CD4-positive, CD25-positive, alpha-beta regulatory T cell (primary cell): Measurements from ENCODE around the gene ATN1. TPM values are rescaled to one million over a fixed set of nuclear protein-coding genes. Genes with fewer than 3 reads are reported as not detected.

ENCODE experiments used
- ATAC-seq, 2 donors: fragments of 150-1000 bp; cut with Tn5 transposase; one replicate each; pipeline ENCODE4 v1.10.0; 2021; ENCODE audit warnings: low read depth in 2 of 2, moderate number of reproducible peaks in 2 of 2, moderate library complexity in 1 of 2
- DNase-seq, 3 donors: peaks; one replicate each; pipeline versions ENCODE4 v3.0.0 to v3.0.0-alpha.2; 2012 to 2022; ENCODE audit warnings: mixed read lengths in 1 of 3
- H3K27ac ChIP-seq: one replicate; pipeline ENCODE4 v1.7.0; 2013; ENCODE audit warnings: mild to moderate bottlenecking, low read length; ENCODE audit not compliant: insufficient read depth, poor library complexity, severe bottlenecking
- H3K27me3 ChIP-seq: one replicate; pipeline ENCODE4 v1.7.0; 2013; ENCODE audit warnings: low read length; ENCODE audit not compliant: control insufficient read depth, insufficient read depth
- H3K36me3 ChIP-seq: one replicate; pipeline ENCODE4 v1.7.0; 2013; ENCODE audit warnings: mild to moderate bottlenecking, low read length, moderate library complexity; ENCODE audit not compliant: control insufficient read depth, insufficient read depth
- H3K4me1 ChIP-seq: 2 replicates; pipeline ENCODE4 v1.7.0; 2013; ENCODE audit warnings: mild to moderate bottlenecking, low read length; ENCODE audit not compliant: insufficient read depth, control insufficient read depth, poor library complexity, severe bottlenecking
- H3K4me3 ChIP-seq: one replicate; pipeline ENCODE4 v1.7.0; 2013; ENCODE audit warnings: low read depth, mild to moderate bottlenecking, low read length, moderate library complexity
- H3K9me3 ChIP-seq, 2 experiments: 1 replicate in 1 of 2; 2 replicates in 1 of 2; pipeline ENCODE4 v1.7.0; 2013; ENCODE audit warnings: low read length in 2 of 2, mild to moderate bottlenecking in 1 of 2, moderate library complexity in 1 of 2; ENCODE audit not compliant: control insufficient read depth in 2 of 2
- H3K27ac Mint-ChIP-seq, 3 donors: one replicate each; pipeline ENCODE4 v1.8.0; 2020 to 2022; ENCODE audit warnings: mild to moderate bottlenecking in 3 of 3, mixed read lengths in 3 of 3, moderate library complexity in 2 of 3
- H3K27me3 Mint-ChIP-seq: one replicate; pipeline ENCODE4 v1.8.0; 2022; ENCODE audit warnings: mild to moderate bottlenecking, mixed read lengths
- H3K36me3 Mint-ChIP-seq: one replicate; pipeline ENCODE4 v1.8.0; 2020; ENCODE audit warnings: mixed read lengths
- H3K4me1 Mint-ChIP-seq, 4 donors: one replicate each; pipeline ENCODE4 v1.8.0; 2020 to 2022; ENCODE audit warnings: mixed read lengths in 4 of 4, mild to moderate bottlenecking in 1 of 4
- H3K4me3 Mint-ChIP-seq, 4 donors: one replicate each; pipeline ENCODE4 v1.8.0; 2020 to 2022; ENCODE audit warnings: mild to moderate bottlenecking in 4 of 4, mixed read lengths in 4 of 4, moderate library complexity in 3 of 4
- H3K9me3 Mint-ChIP-seq, 7 donors: one replicate each; pipeline ENCODE4 v1.8.0; 2020 to 2022; ENCODE audit warnings: mixed read lengths in 7 of 7, mild to moderate bottlenecking in 3 of 7, moderate library complexity in 2 of 7
- polyA plus RNA-seq, 4 donors: library from polyadenylated mRNA; unstranded; fragments of 300-500 nt; fragmentation: Illumina TruSeq; gene quantifications; one replicate each; pipeline ENCODE4 v1.2.3, GENCODE V29; 2021
- total RNA-seq: library from RNA; stranded (reverse); gene quantifications from one replicate; pipeline ENCODE4 v1.2.3, GENCODE V29; 2022

Gene ATN1
- total and polyA plus RNA-seq, 5 donors from 2014 or later = 0.17 to 27.5 (median 0.60) TPM

DNA sequence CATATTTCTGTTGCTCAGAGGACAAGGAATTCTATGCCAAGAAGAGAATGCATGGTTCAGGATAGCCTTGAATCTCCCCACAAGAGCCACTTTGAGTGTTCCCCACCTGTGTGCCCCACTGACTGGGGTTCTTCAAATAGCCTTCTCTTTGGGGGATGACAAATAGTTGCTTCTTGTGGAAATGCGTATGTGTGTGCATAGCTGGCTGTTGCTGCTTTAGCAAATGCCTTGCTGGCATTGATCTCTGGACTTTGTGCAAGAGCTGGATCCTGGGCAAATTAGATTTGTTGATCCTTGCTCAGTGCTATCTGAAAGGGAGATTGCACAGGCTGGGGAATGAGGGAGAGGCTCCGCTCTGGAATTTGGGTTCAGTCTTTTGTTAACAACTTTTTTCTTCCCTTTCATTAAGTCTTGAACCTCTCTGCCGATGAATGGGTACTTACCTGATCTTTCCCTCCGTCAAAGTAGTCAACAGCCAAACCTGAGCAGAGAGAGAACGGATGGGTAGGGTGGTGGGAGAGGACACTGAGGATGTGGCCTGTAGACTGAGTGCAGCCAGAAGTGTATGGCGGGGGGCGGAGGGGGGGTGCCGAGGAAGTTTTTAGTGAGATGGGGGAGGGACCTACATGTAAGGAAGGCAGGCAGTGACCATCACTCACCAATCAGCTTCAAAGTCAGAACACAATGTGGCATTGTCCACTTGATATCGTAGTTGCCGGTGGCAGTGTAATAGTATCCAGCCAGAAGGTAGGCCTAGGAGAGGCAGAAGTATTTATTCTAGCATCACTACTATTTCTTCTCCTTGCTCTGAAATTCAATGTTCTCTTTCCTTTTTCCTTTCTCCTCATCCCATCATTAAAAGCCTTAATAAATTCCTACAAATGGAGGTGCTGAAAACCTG lies 53.6 kb downstream of the ATN1 start:
- H3K4me3 ChIP-seq = no peak overlapping the region
- H3K36me3 Mint-ChIP-seq = peaks cover 27% of the 10 kb centered on the region
- peak overlapping the region in 2 of 3 donors; percentile 23 to 77 for H3K27ac Mint-ChIP-seq
- DNase-seq (no peak), ATAC-seq (no peak)
- H3K4me1 Mint-ChIP-seq = peaks cover 0 to 3% (median 0%) of the 10 kb centered on the region in 4 donors
- no peak overlapping the region for H3K4me3 Mint-ChIP-seq
- H3K36me3 ChIP-seq = peaks cover 62% of the 10 kb centered on the region
- no peaks in the 10 kb centered on the region for H3K9me3 Mint-ChIP-seq
- H3K27me3 ChIP-seq = no peaks in the 10 kb centered on the region
- no peaks in the 10 kb centered on the region for H3K27me3 Mint-ChIP-seq
- no peaks in the 10 kb centered on the region for H3K4me1 ChIP-seq
- H3K9me3 ChIP-seq = no peaks in the 10 kb centered on the region
- H3K27ac ChIP-seq = no peak overlapping the region

GRCh38 chr12:6982532-6982931 lies 54.8 kb downstream of the ATN1 start:
- Mint-ChIP-seq H3K9me3 (no peaks in the 10 kb centered on the region), H3K27me3 (no peaks in the 10 kb centered on the region), H3K4me3 (no peak overlapping the region), H3K36me3 (peaks cover 24% of the 10 kb centered on the region), H3K4me1 (peaks cover 0 to 3% (median 0%) of the 10 kb centered on the region in 4 donors), H3K27ac (peak overlapping the region in 1 of 3 donors; percentile 51)
- DNase-seq (no peak), ATAC-seq (no peak)
- Histone ChIP-seq H3K4me3 (no peak overlapping the region), H3K27me3 (no peaks in the 10 kb centered on the region), H3K36me3 (peaks cover 55% of the 10 kb centered on the region), H3K27ac (no peak overlapping the region), H3K9me3 (no peaks in the 10 kb centered on the region), H3K4me1 (no peaks in the 10 kb centered on the region)

DNA sequence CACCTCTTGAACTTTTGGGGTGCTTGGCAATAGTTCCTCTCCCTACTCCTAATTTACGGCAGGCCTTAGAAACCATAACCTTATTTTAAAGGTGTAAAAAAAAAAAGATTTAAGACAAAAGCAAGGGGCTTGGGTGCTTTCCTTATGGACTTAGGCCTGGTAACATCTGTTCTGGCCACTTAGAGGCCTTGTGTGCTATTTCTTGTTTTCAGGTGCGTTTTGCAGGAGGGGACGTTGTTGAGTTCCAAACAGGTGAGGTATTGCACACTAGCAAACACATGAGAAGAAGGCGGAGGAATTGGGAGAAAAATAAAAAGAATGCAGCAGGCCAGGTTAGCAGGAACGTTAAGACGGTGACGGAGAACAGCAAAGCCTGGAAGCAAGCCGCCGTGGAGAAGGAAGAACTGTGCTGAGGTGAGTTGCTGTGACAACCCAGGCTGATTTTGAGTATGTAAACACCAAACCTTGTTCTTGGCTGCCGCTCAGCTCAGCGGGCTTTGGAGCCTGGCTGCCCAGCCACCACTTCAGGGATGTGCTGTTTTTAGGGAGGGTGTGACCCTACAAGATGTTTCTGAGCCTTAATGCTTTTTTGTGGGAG lies 60.3 kb downstream of the ATN1 start:
- DNase-seq (no peak), ATAC-seq (no peak)
- peaks cover 15% of the 10 kb centered on the region for H3K36me3 Mint-ChIP-seq
- no peak overlapping the region for H3K4me3 ChIP-seq
- H3K4me3 Mint-ChIP-seq = no peak overlapping the region
- peaks cover 0 to 6% (median 2%) of the 10 kb centered on the region in 4 donors for H3K4me1 Mint-ChIP-seq
- H3K9me3 Mint-ChIP-seq = no peaks in the 10 kb centered on the region
- H3K27ac ChIP-seq = no peak overlapping the region
- peaks cover 20% of the 10 kb centered on the region for H3K36me3 ChIP-seq
- H3K27me3 Mint-ChIP-seq = no peaks in the 10 kb centered on the region
- H3K27me3 ChIP-seq = no peaks in the 10 kb centered on the region
- H3K4me1 ChIP-seq = no peaks in the 10 kb centered on the region
- H3K9me3 ChIP-seq = no peaks in the 10 kb centered on the region
- no peak overlapping the region for H3K27ac Mint-ChIP-seq

Other genes starting within 250 kb of the ATN1 start
- gene ZNF384, start 238.6 kb upstream of the ATN1 start, total RNA-seq = 68.3 TPM
- 10 to 100 TPM; 13.4 to 25.3 (median 19.6) TPM for gene ZNF384, start 238.6 kb upstream of the ATN1 start, polyA plus RNA-seq
- gene PIANP, start 227.1 kb upstream of the ATN1 start, total RNA-seq = not detected
- under 1 TPM in 1 of 4 donors, not detected in 3; 0.13 TPM for gene PIANP, start 227.1 kb upstream of the ATN1 start, polyA plus RNA-seq
- 20.7 TPM for gene COPS7A, start 203.9 kb upstream of the ATN1 start, total RNA-seq
- 10 to 100 TPM; 37.8 to 48.4 (median 42.6) TPM for gene COPS7A, start 203.9 kb upstream of the ATN1 start, polyA plus RNA-seq
- gene MLF2, start 174.8 kb upstream of the ATN1 start, total RNA-seq = 101 TPM
- gene MLF2, start 174.8 kb upstream of the ATN1 start, polyA plus RNA-seq = 100 to 1,000 TPM; 104 to 124 (median 114) TPM
- gene PTMS, start 161.6 kb upstream of the ATN1 start, total RNA-seq = 15.0 TPM
- 1 to 10 TPM; 1.3 to 3.9 (median 2.5) TPM for gene PTMS, start 161.6 kb upstream of the ATN1 start, polyA plus RNA-seq
- 8.2 TPM for gene LAG3, start 155.4 kb upstream of the ATN1 start, total RNA-seq
- gene LAG3, start 155.4 kb upstream of the ATN1 start, polyA plus RNA-seq = 10 to 100 TPM in 2 of 4 donors, 1 to 10 TPM in 2; 6.3 to 12.6 (median 11.0) TPM
- 224 TPM for gene CD4, start 138.4 kb upstream of the ATN1 start, total RNA-seq
- gene CD4, start 138.4 kb upstream of the ATN1 start, polyA plus RNA-seq = 100 to 1,000 TPM; 312 to 330 (median 324) TPM
- not detected for gene GPR162, start 106.1 kb upstream of the ATN1 start, total RNA-seq
- gene GPR162, start 106.1 kb upstream of the ATN1 start, polyA plus RNA-seq = not detected
- 1.4 TPM for gene P3H3, start 99.6 kb upstream of the ATN1 start, total RNA-seq
- 1 to 10 TPM in 1 of 4 donors, under 1 TPM in 2, not detected in 1; 0.64 to 1.2 (median 1.00) TPM for gene P3H3, start 99.6 kb upstream of the ATN1 start, polyA plus RNA-seq
- gene GNB3, start 87.0 kb upstream of the ATN1 start, total RNA-seq = not detected
- not detected for gene GNB3, start 87.0 kb upstream of the ATN1 start, polyA plus RNA-seq
- gene CDCA3, start 76.7 kb upstream of the ATN1 start, total RNA-seq = 1.9 TPM
- 1 to 10 TPM; 1.7 to 4.0 (median 2.1) TPM for gene CDCA3, start 76.7 kb upstream of the ATN1 start, polyA plus RNA-seq
- gene USP5, start 75.8 kb upstream of the ATN1 start, total RNA-seq = 63.5 TPM
- 10 to 100 TPM; 44.4 to 57.0 (median 48.4) TPM for gene USP5, start 75.8 kb upstream of the ATN1 start, polyA plus RNA-seq
- gene TPI1, start 60.4 kb upstream of the ATN1 start, total RNA-seq = 153 TPM
- 100 to 1,000 TPM; 493 to 633 (median 527) TPM for gene TPI1, start 60.4 kb upstream of the ATN1 start, polyA plus RNA-seq
- 8.2 TPM for gene SPSB2, start 54.7 kb upstream of the ATN1 start, total RNA-seq
- gene SPSB2, start 54.7 kb upstream of the ATN1 start, polyA plus RNA-seq = 10 to 100 TPM in 3 of 4 donors, 1 to 10 TPM in 1; 8.0 to 19.2 (median 13.2) TPM
- gene LRRC23, start 23.1 kb upstream of the ATN1 start, total RNA-seq = 6.6 TPM
- 1 to 10 TPM; 2.2 to 5.1 (median 4.5) TPM for gene LRRC23, start 23.1 kb upstream of the ATN1 start, polyA plus RNA-seq
- gene ENO2, start 13.4 kb upstream of the ATN1 start, total RNA-seq = 88.2 TPM
- gene ENO2, start 13.4 kb upstream of the ATN1 start, polyA plus RNA-seq = 10 to 100 TPM; 18.1 to 24.8 (median 22.7) TPM
- gene RNU7-1, start 15.9 kb downstream of the ATN1 start, total RNA-seq = not detected
- gene RNU7-1, start 15.9 kb downstream of the ATN1 start, polyA plus RNA-seq = not detected
- 186 TPM for gene C12orf57, start 16.1 kb downstream of the ATN1 start, total RNA-seq
- 100 to 1,000 TPM; 310 to 410 (median 340) TPM for gene C12orf57, start 16.1 kb downstream of the ATN1 start, polyA plus RNA-seq
- gene PTPN6, start 23.4 kb downstream of the ATN1 start, total RNA-seq = 174 TPM
- 100 to 1,000 TPM; 261 to 321 (median 291) TPM for gene PTPN6, start 23.4 kb downstream of the ATN1 start, polyA plus RNA-seq
- 134 TPM for gene PHB2, start 42.7 kb downstream of the ATN1 start, total RNA-seq
- 100 to 1,000 TPM; 118 to 134 (median 125) TPM for gene PHB2, start 42.7 kb downstream of the ATN1 start, polyA plus RNA-seq
- gene EMG1, start 43.0 kb downstream of the ATN1 start, total RNA-seq = 44.1 TPM
- gene EMG1, start 43.0 kb downstream of the ATN1 start, polyA plus RNA-seq = 10 to 100 TPM; 71.8 to 89.4 (median 79.4) TPM
- gene LPCAT3, start 90.5 kb downstream of the ATN1 start, total RNA-seq = 28.3 TPM
- gene LPCAT3, start 90.5 kb downstream of the ATN1 start, polyA plus RNA-seq = 10 to 100 TPM; 25.0 to 32.8 (median 30.9) TPM
- 5.7 TPM for gene C1S, start 132.8 kb downstream of the ATN1 start, total RNA-seq
- not detected for gene C1S, start 132.8 kb downstream of the ATN1 start, polyA plus RNA-seq
- 4.6 TPM for gene C1R, start 164.5 kb downstream of the ATN1 start, total RNA-seq
- gene C1R, start 164.5 kb downstream of the ATN1 start, polyA plus RNA-seq = 1 to 10 TPM; 1.4 to 3.2 (median 2.1) TPM
- gene C1RL, start 181.3 kb downstream of the ATN1 start, total RNA-seq = 21.0 TPM
- gene C1RL, start 181.3 kb downstream of the ATN1 start, polyA plus RNA-seq = 10 to 100 TPM in 1 of 4 donors, 1 to 10 TPM in 3; 6.0 to 10.8 (median 7.8) TPM
- gene RBP5, start 200.9 kb downstream of the ATN1 start, total RNA-seq = not detected
- gene RBP5, start 200.9 kb downstream of the ATN1 start, polyA plus RNA-seq = not detected
- gene CLSTN3, start 202.4 kb downstream of the ATN1 start, total RNA-seq = 64.9 TPM
- gene CLSTN3, start 202.4 kb downstream of the ATN1 start, polyA plus RNA-seq = 1 to 10 TPM; 2.2 to 4.1 (median 3.6) TPM